NCI-H1436 treated with DMSO at 0.1 percent for 48 hours (cell line): ENCODE measurements around the gene BPIFB1.

Source experiments
- DNase-seq: peaks from one replicate; lab custom pipeline; 2025; lab: John Stamatoyannopoulos, UW

Gene BPIFB1

GRCh38 chr20:33328157-33329137 is 45.4 kb downstream of the BPIFB1 start:
- DNase-seq = no peak

DNA sequence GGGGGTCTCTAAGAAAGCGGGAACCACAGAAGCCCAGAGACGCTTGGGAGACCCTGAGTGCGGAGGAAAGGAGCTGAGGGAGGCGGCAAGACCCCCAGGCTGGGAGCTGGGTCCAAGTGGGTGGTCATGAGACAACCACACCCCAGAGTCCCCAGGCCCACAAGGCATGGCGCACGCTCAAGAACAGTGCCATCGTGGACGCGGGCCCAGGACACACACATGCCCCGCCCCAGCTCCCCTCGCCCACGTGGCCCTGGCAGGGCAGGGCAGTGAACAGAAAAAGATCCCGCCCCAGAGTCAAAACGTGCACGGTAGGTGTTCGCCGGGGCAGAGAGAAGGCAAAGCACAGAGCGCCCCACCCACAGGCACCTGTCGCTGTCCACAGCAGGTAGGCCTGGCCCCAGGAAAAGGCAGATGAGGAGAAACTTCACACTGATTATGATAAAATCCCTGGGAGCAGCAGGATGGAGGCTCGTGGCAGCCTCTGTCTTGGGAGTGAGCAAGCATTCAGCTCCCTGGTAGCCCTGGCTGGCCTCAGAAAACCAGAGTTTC is 50.0 kb downstream of the BPIFB1 start:
- DNase-seq = no peak

GRCh38 chr20:33333616-33334015 is 50.6 kb downstream of the BPIFB1 start:
- no peak for DNase-seq

DNA sequence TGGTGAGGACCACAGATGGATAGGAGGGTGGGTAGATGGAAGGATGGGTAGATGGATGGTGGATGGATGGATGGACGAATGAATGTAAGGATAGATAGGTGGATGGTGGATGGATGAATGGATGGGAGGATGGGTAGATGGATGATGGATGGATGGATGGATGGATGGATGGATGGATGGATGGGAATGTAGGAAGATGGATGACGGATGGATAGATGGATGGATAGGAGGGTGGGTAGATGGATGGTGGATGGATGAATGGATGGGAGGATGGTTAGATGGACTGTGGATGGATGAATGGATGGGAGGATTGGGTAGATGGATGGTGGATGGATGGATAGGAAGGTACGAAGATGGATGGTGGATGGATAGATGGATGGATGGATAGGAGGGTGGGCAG is 51.1 kb downstream of the BPIFB1 start:
- no peak for DNase-seq

GRCh38 chr20:33336375-33336774 is 53.4 kb downstream of the BPIFB1 start:
- no peak for DNase-seq

DNA sequence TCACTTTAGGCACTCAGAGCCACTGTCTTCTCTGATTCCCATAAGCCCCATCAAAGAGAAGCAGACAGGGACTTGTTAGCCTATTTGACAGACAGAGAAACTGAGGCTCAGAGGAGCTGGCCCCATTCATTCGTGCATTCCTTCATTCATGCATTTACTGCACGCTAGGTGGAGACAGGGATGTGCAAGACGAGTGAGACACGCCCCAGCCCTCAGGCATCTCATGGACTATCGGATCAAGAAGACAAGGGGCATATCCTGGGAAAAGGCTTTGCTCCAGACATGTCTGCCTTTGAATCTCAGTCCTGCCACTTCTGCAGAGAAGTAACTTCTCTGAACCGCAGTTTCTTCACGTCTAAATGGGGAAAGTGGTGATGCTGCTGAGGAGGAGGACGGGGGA is 54.1 kb downstream of the BPIFB1 start:
- DNase-seq = no peak

GRCh38 chr20:33337531-33338165 is 54.6 kb downstream of the BPIFB1 start:
- DNase-seq = no peak

DNA sequence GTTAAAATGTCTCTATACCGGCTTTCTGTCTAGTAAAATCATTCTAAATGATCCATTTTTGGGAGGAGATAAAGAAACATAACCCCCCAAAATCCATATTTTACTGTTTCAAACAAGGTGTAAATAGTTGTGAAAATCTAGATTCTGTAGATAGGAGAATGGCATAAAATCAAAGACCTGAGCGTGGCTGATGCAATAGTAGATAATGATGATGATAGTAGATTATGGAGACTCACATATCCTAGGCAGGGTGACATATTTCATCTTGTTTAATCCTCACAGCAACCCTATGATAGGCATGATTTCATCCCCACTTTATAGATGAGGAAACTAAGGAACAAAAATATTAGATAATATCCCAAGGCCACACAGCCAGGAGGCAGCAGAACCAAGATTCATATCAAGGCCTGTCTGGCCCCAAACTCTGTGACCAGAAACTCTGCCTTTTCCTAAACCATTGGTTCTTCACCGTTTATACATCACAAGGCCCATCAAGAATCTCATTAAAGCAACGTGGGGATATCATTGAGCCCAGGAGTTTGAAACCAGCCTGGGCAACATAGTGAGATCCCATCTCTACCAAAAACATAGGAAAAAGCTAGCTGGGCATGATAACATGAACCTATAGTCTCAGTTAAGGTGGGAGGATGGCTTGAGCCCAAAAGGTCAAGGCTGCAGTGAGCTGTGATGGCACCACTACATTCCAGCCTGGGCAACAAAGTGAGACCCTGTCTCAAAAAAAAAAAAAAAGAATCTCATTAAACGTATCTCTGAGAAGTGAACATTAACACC is 55.6 kb downstream of the BPIFB1 start:
- no peak for DNase-seq

- no peak for DNase-seq
Observed at GRCh38 chr20:33339515-33340058, 56.6 kb downstream of the BPIFB1 start.

GRCh38 chr20:33343521-33343920 is 60.5 kb downstream of the BPIFB1 start:
- no peak for DNase-seq

DNA sequence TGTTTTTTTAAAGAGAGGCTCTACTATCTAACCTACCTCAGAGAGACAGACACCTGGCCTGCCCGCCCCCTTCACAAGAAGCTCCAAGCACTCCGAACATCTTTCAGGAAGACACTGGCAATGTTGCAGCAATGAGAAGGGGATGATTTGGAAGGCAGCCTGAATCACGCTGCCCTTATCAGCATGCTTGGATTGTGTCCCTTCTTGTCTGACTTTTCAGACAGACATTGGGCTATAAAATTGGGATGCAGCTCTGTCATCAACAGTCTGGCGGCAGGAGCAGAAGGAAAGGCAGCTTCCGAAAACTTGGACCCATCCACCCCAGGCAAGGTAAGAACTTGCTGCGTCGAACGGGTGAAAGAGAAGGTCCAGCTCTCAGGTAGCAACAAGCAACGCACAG is 62.3 kb downstream of the BPIFB1 start:
- DNase-seq = no peak

GRCh38 chr20:33348136-33348937 is 65.3 kb downstream of the BPIFB1 start:
- no peak for DNase-seq

DNA sequence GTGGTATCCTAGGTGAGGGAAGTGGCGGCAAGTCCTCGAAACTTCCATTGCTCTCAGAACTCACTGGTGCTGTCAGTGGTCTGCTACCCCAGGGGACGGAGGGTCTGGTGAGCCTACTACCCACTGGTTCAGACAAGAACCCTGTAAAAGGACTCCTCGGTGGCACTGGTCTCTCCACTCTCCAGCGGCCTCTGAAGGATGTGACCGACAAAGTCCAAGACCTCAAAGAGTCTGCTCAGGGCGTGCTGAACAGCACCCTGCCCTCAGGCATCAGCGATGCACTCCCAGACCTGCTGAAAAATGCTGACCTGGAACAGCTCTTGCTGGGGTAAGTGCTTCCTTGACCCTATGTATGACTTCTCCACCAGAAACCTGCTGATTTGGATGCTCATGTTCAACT is 66.5 kb downstream of the BPIFB1 start:
- no peak for DNase-seq

DNA sequence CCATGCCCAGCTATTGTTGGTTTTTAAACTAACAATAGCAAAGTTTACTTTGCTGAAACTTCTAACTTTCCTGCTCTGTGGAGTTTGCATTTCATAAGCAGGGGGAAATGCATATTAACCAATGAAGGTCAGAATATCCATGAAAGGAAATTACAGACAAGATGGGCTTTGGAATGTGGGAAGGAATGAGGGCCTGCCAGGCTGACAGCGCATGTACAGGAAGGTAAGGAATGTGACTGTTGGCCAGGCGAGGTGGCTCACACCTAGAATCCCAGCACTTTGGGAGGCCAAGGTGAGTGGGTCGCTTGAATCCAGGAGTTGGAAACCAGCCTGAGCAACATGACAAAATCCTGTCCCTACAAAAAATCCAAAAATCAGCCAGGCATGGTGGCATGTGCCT is 68.7 kb downstream of the BPIFB1 start:
- no peak for DNase-seq

DNA sequence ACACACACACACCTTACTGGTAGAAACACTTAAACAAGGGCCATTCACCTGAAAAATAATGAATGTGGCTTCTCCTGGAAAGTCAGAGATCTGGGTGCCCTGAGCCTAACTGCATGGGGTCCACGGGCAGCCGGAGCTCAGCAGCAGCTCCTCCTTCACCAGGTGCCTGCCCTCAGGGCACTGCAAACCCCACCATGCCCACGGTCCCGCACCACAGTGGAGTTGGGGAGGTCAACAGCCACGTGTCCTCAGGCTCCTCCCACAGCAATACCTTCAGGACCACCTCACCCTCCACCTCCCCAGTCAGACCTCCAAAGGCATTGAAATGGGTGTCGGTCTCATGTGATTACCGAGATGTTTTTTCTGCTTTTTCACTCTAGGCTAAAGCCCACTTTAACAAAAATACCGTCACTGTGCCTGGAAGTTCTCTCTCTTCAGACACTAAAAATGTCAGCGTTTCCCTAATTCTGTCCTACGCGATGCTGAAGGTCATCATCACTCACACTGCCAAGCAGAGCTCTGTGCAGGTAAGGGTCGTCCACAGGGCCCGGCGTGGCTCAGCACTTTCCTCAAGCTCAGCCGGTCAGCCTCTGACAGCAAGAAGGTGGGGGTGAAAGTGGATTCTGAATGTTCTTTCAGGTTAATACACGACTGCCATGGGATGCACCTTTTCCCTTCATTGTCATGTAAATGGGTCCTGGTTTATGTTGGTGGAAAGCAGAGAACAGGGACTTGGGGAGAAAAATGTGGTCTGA is 69.4 kb downstream of the BPIFB1 start:
- DNase-seq = no peak

- no peak for DNase-seq
Observed at GRCh38 chr20:33353013-33353402, 70.0 kb downstream of the BPIFB1 start.
